Measurements from ENCODE around the gene KRT5.
"Not testable (repeated sequence)": the region's sequence is repeated elsewhere in the genome, so short reads cannot be mapped to it uniquely, and the experiment has no call there.

Gene KRT5

DNA sequence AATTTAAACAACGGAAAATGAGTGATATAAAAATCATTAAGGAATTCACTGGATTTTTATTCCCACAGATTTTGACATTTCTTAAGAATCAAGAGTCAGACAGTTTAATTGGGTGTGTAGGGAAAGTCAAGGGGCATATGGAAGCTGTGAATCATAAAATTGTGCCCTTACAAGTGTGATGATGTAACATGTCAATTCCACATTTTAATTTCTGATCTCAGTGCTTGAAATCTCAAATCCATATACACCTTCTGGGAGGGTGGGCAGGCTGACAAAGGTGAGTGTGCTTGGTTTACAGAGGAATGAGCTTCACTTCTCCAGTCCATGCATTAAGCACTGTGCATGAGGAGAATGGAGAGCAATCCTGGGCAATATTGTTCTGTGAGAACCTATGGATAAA is 26.1 kb downstream of the KRT5 start:
- no peak for TF ChIP-seq JUND (IDR thresholded peaks at IDR 0.05; ENCODE audit: low read depth)
- no peak for DNase-seq (ENCODE audit: low read depth in 1 of 2, low spot score in 1 of 2)
- in situ Hi-C loops (cut with HindIII; ENCODE audit: low pct_unique_long_range_greater_than_20kb, low sequenced_read_pairs), result no loop called here

DNA sequence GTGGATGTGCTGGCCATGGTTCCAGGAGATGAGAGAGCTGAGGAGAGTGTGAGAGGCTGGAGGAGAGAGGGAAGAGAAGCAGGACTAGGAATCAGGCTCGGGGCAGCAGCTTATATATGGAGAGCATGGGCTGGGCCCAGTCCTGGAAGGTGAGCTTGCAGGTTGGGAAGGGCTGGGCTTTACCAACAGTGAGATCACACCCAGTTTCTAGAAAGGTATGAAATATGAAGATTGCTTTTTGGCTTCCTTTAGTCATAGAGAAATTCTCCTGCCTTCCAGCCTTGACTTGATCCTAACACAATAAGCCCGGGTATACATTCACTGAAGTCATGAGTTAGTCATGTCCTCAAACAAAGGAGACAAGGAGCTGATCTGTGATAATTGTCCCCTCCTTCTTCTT is 27.0 kb downstream of the KRT5 start, which contains the start of gene KRT6A:
Gene KRT6A (minus strand): TSS at position 86 of the 400 bp plus-strand sequence. CDS start 69 bp downstream, at position 17.
- in situ Hi-C loops (cut with HindIII; ENCODE audit: low pct_unique_long_range_greater_than_20kb, low sequenced_read_pairs), result no loop called here
- no peak for DNase-seq (ENCODE audit: low read depth in 1 of 2, low spot score in 1 of 2)
- no peak for TF ChIP-seq JUND (IDR thresholded peaks at IDR 0.05; ENCODE audit: low read depth)

DNA sequence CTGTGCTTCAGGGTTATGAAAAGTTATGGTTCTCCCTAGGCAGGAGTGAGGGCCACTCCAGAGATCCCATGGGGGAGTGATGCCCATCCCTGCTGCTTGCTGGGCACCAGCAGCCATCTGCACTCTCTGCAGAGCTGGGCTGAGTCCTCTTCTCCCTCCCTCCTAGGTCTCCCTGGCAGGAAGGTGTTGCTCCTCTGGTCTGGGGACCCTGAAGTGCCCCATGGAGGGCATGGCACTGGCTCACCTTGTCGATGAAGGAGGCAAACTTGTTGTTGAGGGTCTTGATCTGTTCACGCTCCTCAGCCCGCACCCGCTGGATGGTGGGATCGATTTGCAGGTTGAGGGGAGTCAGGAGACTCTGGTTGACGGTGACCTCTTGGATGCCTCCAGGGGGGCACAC is 27.8 kb downstream of the KRT5 start:
- DNase-seq (ENCODE audit: low read depth in 1 of 2, low spot score in 1 of 2); in situ Hi-C loops (cut with HindIII; ENCODE audit: low pct_unique_long_range_greater_than_20kb, low sequenced_read_pairs): not testable (repeated sequence)

DNA sequence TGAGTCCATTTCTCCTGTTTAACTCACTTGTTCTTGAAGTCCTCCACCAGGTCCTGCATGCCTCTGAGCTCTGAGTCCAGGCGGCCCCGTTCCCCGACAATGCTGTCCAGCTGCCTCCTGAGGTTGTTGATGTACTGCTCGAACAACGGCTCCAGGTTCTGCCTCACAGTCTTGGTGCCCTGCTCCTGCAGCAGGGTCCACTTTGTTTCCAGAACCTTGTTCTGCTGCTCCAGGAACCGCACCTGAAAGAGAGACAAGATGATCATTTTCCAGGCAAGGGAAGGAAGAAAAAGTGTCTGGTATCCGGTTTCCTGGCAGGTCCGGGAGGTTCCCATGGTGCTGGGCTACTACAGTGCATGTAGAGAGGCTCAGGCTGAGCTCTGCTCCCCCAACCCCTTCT is 28.7 kb downstream of the KRT5 start:
- DNase-seq (ENCODE audit: low read depth in 1 of 2, low spot score in 1 of 2); in situ Hi-C loops (cut with HindIII; ENCODE audit: low pct_unique_long_range_greater_than_20kb, low sequenced_read_pairs): not testable (repeated sequence)

DNA sequence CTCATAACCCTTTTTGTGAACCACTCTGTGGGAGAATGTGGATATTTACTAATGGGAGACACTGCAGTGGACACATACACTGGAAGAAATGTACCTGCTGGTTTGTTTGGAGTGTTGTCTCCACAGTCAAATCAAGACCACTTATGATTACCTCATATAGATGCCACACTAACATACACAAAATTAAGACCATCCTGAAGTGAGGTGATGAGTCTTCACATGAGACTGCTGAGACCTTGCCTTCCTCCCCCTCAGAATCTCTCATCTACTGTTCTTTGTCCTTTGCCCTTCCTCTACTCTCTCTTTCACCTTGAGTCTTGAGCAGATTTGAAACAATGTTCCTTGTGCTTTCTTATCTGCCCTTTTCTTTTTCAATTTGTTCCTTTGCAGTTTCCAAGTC is 31.5 kb downstream of the KRT5 start:
- no peak for TF ChIP-seq JUND (IDR thresholded peaks at IDR 0.05; ENCODE audit: low read depth)
- in situ Hi-C loops (cut with HindIII; ENCODE audit: low pct_unique_long_range_greater_than_20kb, low sequenced_read_pairs), result no loop called here
- no peak for DNase-seq (ENCODE audit: low read depth in 1 of 2, low spot score in 1 of 2)

DNA sequence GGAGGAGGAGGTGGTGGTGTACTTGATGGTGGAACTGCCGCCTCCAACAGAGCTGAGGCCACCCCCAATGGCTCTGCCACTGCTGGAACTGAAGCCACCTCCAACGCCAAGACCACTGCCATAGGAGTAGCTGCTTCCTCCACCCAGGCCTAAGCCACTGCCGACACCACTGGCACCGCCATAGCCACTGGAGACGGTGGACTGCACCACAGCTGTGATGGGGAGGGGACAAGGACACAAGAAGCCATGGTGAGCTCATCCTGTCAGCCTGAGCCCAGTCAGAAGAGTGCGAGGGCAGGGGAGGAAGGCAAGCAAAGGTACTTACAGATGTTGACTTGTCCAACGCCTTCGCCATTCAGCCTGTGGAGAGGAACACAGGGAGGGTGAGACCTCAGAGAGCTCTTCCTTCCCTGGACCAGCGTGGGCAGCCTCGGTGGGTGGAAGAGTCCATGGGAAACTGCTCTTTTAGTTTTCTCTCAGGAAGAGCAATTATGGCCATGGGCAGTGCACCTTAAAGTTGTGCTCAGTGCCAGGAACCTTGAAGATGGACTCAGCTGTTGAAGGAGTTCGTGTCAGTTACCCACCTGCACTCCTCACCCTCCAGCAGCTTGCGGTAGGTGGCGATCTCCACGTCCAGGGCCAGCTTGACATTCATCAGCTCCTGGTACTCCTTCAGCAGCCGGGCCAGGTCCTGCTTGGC is 32.3 kb downstream of the KRT5 start:
- in situ Hi-C loops (cut with HindIII; ENCODE audit: low pct_unique_long_range_greater_than_20kb, low sequenced_read_pairs), result not testable (repeated sequence)

DNA sequence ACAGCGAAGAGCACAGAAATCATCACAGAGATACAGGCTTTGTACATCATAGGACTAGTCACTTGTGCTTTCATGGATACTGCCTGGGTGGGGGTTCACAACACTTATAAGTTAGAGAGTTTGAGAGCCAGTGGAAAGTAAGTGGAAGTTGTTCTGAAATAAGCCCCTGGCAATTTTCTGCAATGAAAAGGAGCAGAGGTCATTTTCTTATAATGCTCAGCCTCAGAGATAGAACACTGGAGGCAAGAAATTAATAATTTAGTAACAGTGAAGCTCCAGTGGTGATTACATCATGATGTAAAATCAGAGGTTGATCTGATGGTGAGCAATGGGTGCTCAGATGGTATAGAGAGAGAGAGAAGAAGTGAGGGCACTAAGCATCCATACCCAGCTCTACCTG is 33.0 kb downstream of the KRT5 start:
- in situ Hi-C loops (cut with HindIII; ENCODE audit: low pct_unique_long_range_greater_than_20kb, low sequenced_read_pairs), result no loop called here
- DNase-seq (ENCODE audit: low read depth in 1 of 2, low spot score in 1 of 2), result no peak
- TF ChIP-seq JUND (IDR thresholded peaks at IDR 0.05; ENCODE audit: low read depth), result no peak

More for the DNA sequence above, 32.3 kb downstream of the KRT5 start:
- not testable (repeated sequence) for DNase-seq (ENCODE audit: low read depth in 1 of 2, low spot score in 1 of 2)

DNA sequence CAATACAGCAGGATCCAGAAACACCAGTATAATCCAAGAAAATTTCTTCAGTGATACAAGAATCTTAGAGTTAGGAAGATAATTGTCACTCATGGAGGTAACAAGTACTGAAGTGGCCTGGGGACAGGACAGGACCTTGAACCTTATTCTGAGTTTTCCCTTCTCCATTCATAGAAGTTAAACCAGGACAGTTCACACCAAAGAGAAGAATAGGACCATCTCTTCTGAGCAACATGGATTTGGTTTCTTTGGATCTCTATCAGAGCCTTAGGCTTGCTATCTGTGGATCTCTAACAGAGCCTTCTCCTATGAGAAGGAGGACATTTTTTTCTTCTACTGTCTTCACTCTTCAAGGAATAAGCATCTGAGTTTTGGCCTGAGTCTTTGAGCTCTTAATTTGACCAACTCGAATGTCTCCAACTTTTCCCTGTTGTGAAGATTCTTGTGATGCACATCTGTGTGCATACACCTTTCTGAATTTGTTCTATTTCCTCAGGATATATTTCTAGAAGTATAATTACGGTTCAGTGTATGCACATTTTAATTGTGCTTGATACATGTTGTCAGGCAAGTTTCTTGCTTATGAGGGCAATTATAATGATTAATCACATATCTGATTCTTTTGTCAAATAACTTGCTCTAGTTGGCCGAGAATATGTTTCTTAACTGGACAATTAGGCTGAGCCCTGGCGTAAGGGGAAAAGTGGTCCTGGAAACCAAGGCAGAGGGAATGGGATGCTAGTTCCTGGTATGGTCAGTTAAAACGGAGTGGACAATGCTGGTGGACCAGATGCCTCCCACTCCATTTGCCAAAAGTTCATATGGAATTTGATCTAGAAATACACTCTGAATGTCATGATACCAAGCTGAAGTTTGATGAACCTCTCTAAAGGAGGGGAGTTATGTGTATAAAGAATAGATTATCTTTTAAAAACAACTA is 33.8 kb downstream of the KRT5 start:
- in situ Hi-C loops (cut with HindIII; ENCODE audit: low pct_unique_long_range_greater_than_20kb, low sequenced_read_pairs), result no loop called here
- TF ChIP-seq JUND (IDR thresholded peaks at IDR 0.05; ENCODE audit: low read depth), result no peak
- no peak for DNase-seq (ENCODE audit: low read depth in 1 of 2, low spot score in 1 of 2)

DNA sequence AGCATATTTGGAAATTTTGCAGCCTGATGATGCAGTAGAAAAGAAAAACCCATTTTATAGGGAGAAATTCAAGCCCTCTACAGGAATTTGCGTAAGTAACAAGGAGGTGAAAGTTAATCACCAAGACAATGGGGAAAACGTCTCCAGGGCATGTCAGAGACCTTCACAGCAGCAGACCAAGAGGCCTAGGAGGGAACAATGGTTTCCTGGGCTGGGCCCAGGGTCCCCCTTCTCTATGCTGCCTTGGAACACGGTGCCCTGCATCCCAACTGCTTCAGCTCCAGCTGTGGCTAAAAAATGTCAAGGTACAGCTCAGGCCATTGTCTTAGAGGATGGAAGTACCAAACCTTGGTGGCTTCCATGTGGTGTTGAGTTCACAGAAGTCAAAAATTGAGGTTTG is 40.1 kb downstream of the KRT5 start:
- TF ChIP-seq JUND (IDR thresholded peaks at IDR 0.05; ENCODE audit: low read depth), result no peak
- in situ Hi-C loops (cut with HindIII; ENCODE audit: low pct_unique_long_range_greater_than_20kb, low sequenced_read_pairs), result no loop called here
- DNase-seq (ENCODE audit: low read depth in 1 of 2, low spot score in 1 of 2), result no peak

DNA sequence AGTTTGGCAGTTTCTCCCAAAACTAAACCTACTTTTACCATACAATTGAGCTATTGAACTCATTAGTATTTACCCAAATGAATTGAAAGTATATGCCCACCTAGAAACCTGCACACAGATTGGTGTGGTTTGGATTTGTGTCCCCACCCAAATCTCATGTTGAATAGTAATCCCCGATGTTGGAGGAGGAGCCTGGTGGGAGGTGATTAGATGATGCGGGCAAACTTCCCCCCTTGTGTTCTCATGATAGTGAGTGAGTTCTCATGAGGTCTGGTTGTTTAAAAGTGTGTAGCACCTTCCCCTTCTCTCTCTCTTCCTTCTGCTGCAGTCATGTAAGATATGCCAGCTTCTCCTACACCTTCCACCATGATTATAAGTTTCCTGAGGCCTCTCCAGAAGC is 42.5 kb downstream of the KRT5 start:
- in situ Hi-C loops (cut with HindIII; ENCODE audit: low pct_unique_long_range_greater_than_20kb, low sequenced_read_pairs), result no loop called here
- no peak for TF ChIP-seq JUND (IDR thresholded peaks at IDR 0.05; ENCODE audit: low read depth)
- no peak for DNase-seq (ENCODE audit: low read depth in 1 of 2, low spot score in 1 of 2)

DNA sequence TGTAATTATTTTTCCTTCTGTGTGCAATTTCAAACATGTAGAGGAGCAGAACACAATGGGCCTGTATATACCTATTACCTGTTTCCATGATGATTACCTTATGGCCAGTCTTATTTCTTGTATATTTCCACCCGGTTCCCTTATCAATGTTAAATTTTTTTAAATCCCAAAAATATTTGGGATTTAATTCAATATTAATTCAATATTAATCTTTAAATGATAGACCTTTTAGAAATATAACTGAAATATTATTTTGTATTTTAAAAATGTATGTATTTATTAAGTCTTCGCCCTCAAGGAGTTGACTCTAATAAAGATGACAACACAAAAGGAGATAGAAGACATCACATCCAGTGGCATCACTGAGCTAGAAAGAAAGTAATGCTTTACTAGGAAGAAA is 46.0 kb downstream of the KRT5 start:
- in situ Hi-C loops (cut with HindIII; ENCODE audit: low pct_unique_long_range_greater_than_20kb, low sequenced_read_pairs), result no loop called here
- TF ChIP-seq JUND (IDR thresholded peaks at IDR 0.05; ENCODE audit: low read depth), result no peak
- DNase-seq (ENCODE audit: low read depth in 1 of 2, low spot score in 1 of 2), result no peak

DNA sequence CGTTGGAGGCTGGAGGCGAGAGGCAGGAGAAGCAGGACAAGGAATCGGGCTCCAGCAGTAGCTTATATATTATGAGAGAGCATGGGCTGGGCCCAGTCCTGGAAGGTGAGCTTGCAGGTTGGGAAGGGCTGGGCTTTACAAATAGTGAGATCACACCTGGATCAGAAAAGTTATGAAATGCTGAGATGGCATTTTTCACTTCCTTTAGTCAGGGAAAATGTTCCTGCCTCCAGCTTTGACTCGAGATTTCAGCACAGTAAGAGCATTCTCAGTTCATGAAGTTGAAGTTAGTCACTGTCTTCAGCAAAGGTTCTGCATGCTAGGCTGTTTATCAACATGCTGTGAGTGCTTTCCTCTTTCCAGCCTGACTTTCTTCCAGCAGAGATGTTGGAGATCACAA is 46.4 kb downstream of the KRT5 start, which contains the start of gene KRT6C:
Gene KRT6C (minus strand): TSS at position 38 of the 400 bp plus-strand sequence. CDS start 68 bp downstream, outside the sequence.
- no peak for TF ChIP-seq JUND (IDR thresholded peaks at IDR 0.05; ENCODE audit: low read depth)
- DNase-seq (ENCODE audit: low read depth in 1 of 2, low spot score in 1 of 2), result no peak
- in situ Hi-C loops (cut with HindIII; ENCODE audit: low pct_unique_long_range_greater_than_20kb, low sequenced_read_pairs), result no loop called here

DNA sequence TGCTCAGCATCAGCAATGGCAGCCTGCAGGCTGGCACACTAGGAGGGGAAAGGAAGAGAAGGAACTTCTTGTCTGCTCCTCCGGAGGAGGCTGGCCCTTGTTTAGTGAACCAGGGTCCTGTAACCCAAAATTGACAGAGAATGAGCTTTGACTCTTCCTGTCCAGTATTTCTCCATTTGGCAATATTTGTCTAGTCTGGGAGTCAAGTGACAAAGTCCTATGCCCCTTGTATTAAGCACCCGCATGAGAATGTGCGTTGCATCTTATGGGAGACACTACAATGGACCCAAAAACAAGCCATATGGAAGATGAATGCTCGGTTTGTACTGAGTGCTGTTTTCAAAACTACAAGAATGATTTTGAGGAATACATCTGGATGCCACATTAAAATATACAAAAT is 50.3 kb downstream of the KRT5 start:
- no peak for DNase-seq (ENCODE audit: low read depth in 1 of 2, low spot score in 1 of 2)
- TF ChIP-seq JUND (IDR thresholded peaks at IDR 0.05; ENCODE audit: low read depth), result no peak
- in situ Hi-C loops (cut with HindIII; ENCODE audit: low pct_unique_long_range_greater_than_20kb, low sequenced_read_pairs), result no loop called here
